Measurements from ENCODE around the gene MIA2. TPM values are rescaled to one million over a fixed set of nuclear protein-coding genes. Genes with fewer than 3 reads are reported as not detected.

MIA2 gene
- total RNA-seq, 1 donor from 2014 or later = 27.3 TPM

GRCh38 chr14:39426605-39427004 is 192.9 kb downstream of the MIA2 start:
- Mint-ChIP-seq H3K27me3 (ENCODE audit: low read depth) (no peaks in the 10 kb centered on the region), H3K36me3 (ENCODE audit: low read depth) (no peaks in the 10 kb centered on the region), H3K9me3 (ENCODE audit: low read depth) (no peaks in the 10 kb centered on the region), H3K4me1 (ENCODE audit: low read depth) (peaks cover 41% of the 10 kb centered on the region), H3K4me3 (ENCODE audit: unreplicated experiment) (no peak overlapping the region), H3K27ac (ENCODE audit: unreplicated experiment) (peak overlapping the region; percentile 1)
- TF ChIP-seq CTCF (IDR thresholded peaks at IDR 0.05) = peak; percentile 75
- DNase-seq (ENCODE audit: low spot score) = no peak

- no peak overlapping the region for H3K27ac Mint-ChIP-seq (ENCODE audit: unreplicated experiment)
- no peak for TF ChIP-seq CTCF (IDR thresholded peaks at IDR 0.05)
- no peaks in the 10 kb centered on the region for H3K9me3 Mint-ChIP-seq (ENCODE audit: low read depth)
- no peaks in the 10 kb centered on the region for H3K36me3 Mint-ChIP-seq (ENCODE audit: low read depth)
- no peak for DNase-seq (ENCODE audit: low spot score)
- no peak overlapping the region for H3K4me3 Mint-ChIP-seq (ENCODE audit: unreplicated experiment)
- H3K27me3 Mint-ChIP-seq (ENCODE audit: low read depth) = no peaks in the 10 kb centered on the region
- H3K4me1 Mint-ChIP-seq (ENCODE audit: low read depth) = peaks cover 42% of the 10 kb centered on the region
Observed at GRCh38 chr14:39428118-39428517, 194.4 kb downstream of the MIA2 start.

GRCh38 chr14:39430762-39431415 is 197.2 kb downstream of the MIA2 start:
- no peak for TF ChIP-seq CTCF (IDR thresholded peaks at IDR 0.05)
- H3K4me3 Mint-ChIP-seq (ENCODE audit: unreplicated experiment) = peak overlapping the region; percentile 96
- DNase-seq (ENCODE audit: low spot score) = no peak
- H3K27ac Mint-ChIP-seq (ENCODE audit: unreplicated experiment) = peak overlapping the region; percentile 95
- H3K4me1 Mint-ChIP-seq (ENCODE audit: low read depth) = peaks cover 44% of the 10 kb centered on the region
- no peaks in the 10 kb centered on the region for H3K36me3 Mint-ChIP-seq (ENCODE audit: low read depth)
- H3K27me3 Mint-ChIP-seq (ENCODE audit: low read depth) = no peaks in the 10 kb centered on the region
- H3K9me3 Mint-ChIP-seq (ENCODE audit: low read depth) = no peaks in the 10 kb centered on the region

DNA sequence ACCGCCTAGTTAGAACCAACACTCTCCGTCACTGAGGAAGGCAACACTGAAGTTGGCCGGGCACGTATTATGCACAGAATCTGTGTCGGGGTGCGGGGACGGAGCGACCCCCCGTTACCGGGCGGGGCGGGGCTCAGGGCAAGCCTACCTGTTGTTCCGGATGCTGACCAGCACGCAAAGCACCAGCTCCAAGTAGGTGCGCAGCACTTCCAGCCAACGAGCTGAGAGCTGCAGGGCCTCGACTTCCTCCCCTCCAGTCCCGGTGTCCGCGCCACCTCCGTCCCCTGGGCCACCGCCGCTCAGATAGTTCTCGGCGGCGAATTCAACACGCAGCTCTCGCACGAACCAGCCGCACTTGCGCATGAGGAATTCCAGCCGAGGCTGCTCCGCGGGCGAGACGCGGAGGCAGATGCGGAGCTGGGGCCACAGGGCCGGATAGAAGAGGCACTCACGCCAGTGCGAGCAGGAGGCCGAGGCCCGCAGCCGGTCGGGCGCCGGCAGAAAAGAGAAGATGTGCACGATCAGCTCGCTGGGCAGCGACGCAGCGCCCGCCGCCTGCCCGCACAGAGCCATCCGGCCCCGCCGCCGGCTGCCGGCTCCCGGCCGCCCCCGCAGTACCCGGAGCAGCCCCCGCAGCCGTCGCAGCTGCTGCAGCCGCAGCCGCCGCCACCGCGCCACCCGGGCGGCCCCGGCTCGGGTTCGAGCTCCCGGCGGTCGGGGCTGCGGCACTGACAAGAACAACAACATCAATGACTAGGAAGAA is 197.9 kb downstream of the MIA2 start:
- TF ChIP-seq CTCF (IDR thresholded peaks at IDR 0.05) = no peak
- peak; percentile 92 for DNase-seq (ENCODE audit: low spot score)
- no peaks in the 10 kb centered on the region for H3K27me3 Mint-ChIP-seq (ENCODE audit: low read depth)
- H3K4me1 Mint-ChIP-seq (ENCODE audit: low read depth) = peaks cover 40% of the 10 kb centered on the region
- H3K36me3 Mint-ChIP-seq (ENCODE audit: low read depth) = no peaks in the 10 kb centered on the region
- peak overlapping the region; percentile 98 for H3K4me3 Mint-ChIP-seq (ENCODE audit: unreplicated experiment)
- no peaks in the 10 kb centered on the region for H3K9me3 Mint-ChIP-seq (ENCODE audit: low read depth)
- H3K27ac Mint-ChIP-seq (ENCODE audit: unreplicated experiment) = peak overlapping the region; percentile 100

GRCh38 chr14:39432179-39432618 is 198.5 kb downstream of the MIA2 start, which contains the start of gene FBXO33:
TSS of gene FBXO33 (minus strand) at chr14:39432433. CDS start at chr14:39432162, 271 bp downstream.
- no peaks in the 10 kb centered on the region for H3K27me3 Mint-ChIP-seq (ENCODE audit: low read depth)
- peaks cover 37% of the 10 kb centered on the region for H3K4me1 Mint-ChIP-seq (ENCODE audit: low read depth)
- H3K4me3 Mint-ChIP-seq (ENCODE audit: unreplicated experiment) = peak within 1 kb of the TSS; percentile 98
- H3K27ac Mint-ChIP-seq (ENCODE audit: unreplicated experiment) = peak within 1 kb of the TSS; percentile 100
- no peak for TF ChIP-seq CTCF (IDR thresholded peaks at IDR 0.05)
- no peaks in the 10 kb centered on the region for H3K36me3 Mint-ChIP-seq (ENCODE audit: low read depth)
- peak; percentile 99 for DNase-seq (ENCODE audit: low spot score)
- H3K9me3 Mint-ChIP-seq (ENCODE audit: low read depth) = no peaks in the 10 kb centered on the region
